ENCODE data around the gene MEIS1.
"Not testable (repeated sequence)": the region's sequence is repeated elsewhere in the genome, so short reads cannot be mapped to it uniquely, and the experiment has no call there.

MEIS1 gene

GRCh38 chr2:66434679-66435548 lies at the start of gene MEIS1:
Gene MEIS1 (plus strand): TSS chr2:66435125. CDS start chr2:66435857, 732 bp downstream.
- peak within 1 kb of the TSS; percentile 92 for H3K4me3 ChIP-seq (replicated peaks; ENCODE audit: low read depth, low read length)
- peak; percentile 99 for DNase-seq (ENCODE audit: low read depth)
- no peak for TF ChIP-seq CTCF (IDR thresholded peaks at IDR 0.05; ENCODE audit: low read length, missing control alignments)

- no peak overlapping the region for H3K4me3 ChIP-seq (replicated peaks; ENCODE audit: low read depth, low read length)
- no peak for DNase-seq (ENCODE audit: low read depth)
- TF ChIP-seq CTCF (IDR thresholded peaks at IDR 0.05; ENCODE audit: low read length, missing control alignments): no peak
Measured at GRCh38 chr2:66387016-66387753, 47.7 kb upstream of the MEIS1 start.

GRCh38 chr2:66389651-66390131 lies 45.2 kb upstream of the MEIS1 start:
- no peak for DNase-seq (ENCODE audit: low read depth)
- no peak for TF ChIP-seq CTCF (IDR thresholded peaks at IDR 0.05; ENCODE audit: low read length, missing control alignments)
- no peak overlapping the region for H3K4me3 ChIP-seq (replicated peaks; ENCODE audit: low read depth, low read length)

- no peak for TF ChIP-seq CTCF (IDR thresholded peaks at IDR 0.05; ENCODE audit: low read length, missing control alignments)
- no peak for DNase-seq (ENCODE audit: low read depth)
- H3K4me3 ChIP-seq (replicated peaks; ENCODE audit: low read depth, low read length): no peak overlapping the region
Measured at GRCh38 chr2:66390152-66390551, 44.8 kb upstream of the MEIS1 start.

GRCh38 chr2:66390811-66391210 lies 44.1 kb upstream of the MEIS1 start:
- no peak for TF ChIP-seq CTCF (IDR thresholded peaks at IDR 0.05; ENCODE audit: low read length, missing control alignments)
- no peak for DNase-seq (ENCODE audit: low read depth)
- no peak overlapping the region for H3K4me3 ChIP-seq (replicated peaks; ENCODE audit: low read depth, low read length)

- not testable (repeated sequence) for H3K4me3 ChIP-seq (replicated peaks; ENCODE audit: low read depth, low read length); DNase-seq (ENCODE audit: low read depth)
Measured at GRCh38 chr2:66391240-66391639, 43.7 kb upstream of the MEIS1 start.

GRCh38 chr2:66405473-66405872 lies 29.5 kb upstream of the MEIS1 start:
- H3K4me3 ChIP-seq (replicated peaks; ENCODE audit: low read depth, low read length): no peak overlapping the region
- no peak for TF ChIP-seq CTCF (IDR thresholded peaks at IDR 0.05; ENCODE audit: low read length, missing control alignments)

More at GRCh38 chr2:66405473-66405872, 29.5 kb upstream of the MEIS1 start:
- DNase-seq (ENCODE audit: low read depth): no peak
